ENCODE results near the gene SLC6A12.

SLC6A12 gene

DNA sequence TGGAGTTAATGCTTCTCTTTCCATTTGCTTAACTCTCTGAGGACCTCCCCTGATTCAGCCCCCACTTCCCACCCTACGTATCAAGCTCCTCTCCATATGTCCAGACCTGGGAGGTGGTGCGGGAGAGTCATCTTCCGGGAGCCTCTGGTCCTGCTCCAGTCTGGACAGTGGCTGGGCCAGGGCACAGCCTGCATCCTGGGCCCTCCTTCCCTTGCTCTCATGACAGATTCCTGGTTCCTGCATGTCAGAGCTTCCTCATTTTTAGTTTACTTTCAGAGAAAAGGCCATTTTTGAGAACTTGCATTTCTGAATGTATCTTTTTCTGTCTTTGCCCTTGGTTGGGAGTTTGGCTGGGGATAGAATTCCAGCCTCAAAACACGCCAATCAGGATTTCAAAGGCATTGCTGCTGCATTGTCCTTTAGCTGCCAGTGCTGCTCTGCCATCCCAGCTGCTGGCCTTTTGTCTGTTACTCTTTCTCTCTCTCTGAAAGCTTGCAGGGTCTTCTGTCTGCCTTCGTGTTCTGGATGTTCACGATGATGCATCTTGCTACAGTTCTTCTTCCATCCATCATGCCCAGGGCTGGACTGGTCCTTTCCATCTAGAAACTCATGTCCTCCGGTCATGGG, 54.7 kb downstream of the SLC6A12 start:
- in situ Hi-C loops (cut with HindIII; ENCODE audit: low pct_ligation_motif_present, low pct_unique_long_range_greater_than_20kb, low sequenced_read_pairs): no loop called here
- no peak for DNase-seq

DNA sequence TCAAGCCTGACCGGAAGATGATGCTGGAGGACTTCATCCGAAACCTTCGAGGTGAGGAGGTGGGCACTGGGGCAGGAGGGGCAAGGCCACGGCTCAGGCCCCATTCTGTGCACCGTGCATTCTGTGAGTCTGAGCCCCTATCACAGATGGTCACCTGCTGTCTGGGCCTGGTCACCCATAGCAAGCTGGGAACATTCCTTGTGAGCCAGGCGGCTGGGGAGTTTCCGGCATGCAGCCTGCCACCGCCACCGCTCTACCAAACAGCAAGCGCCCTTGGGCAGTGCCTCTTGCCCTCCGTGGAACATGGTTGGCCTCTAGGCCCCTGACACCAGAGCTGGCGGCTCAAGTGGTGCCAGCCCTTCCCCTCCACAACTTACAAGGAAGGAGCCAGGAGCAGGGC, 56.3 kb downstream of the SLC6A12 start:
- DNase-seq: no peak
- in situ Hi-C loops (cut with HindIII; ENCODE audit: low pct_ligation_motif_present, low pct_unique_long_range_greater_than_20kb, low sequenced_read_pairs): no loop called here

DNA sequence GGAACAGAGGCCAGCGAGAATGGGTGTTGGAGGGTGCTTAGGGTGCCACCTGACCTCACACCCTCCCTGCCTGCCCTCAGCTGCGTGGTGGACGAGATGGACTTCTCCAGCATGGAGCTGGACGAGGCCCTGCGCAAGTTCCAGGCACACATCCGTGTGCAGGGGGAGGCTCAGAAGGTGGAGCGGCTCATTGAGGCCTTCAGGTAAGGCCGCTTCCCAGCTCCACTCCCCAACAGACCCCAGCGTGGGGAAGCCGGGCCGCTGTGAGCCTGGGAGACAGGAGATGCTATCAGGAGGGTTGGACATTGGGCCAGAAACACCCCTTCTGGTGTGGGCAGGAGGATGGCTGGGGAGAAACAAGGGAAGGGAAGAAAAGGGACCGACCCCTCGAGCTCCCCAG, 57.0 kb downstream of the SLC6A12 start:
- DNase-seq: no peak
- in situ Hi-C loops (cut with HindIII; ENCODE audit: low pct_ligation_motif_present, low pct_unique_long_range_greater_than_20kb, low sequenced_read_pairs): no loop called here

- in situ Hi-C loops (cut with HindIII; ENCODE audit: low pct_ligation_motif_present, low pct_unique_long_range_greater_than_20kb, low sequenced_read_pairs): no loop called here
- no peak for DNase-seq
Measured at GRCh38 chr12:155646-156045, 58.3 kb downstream of the SLC6A12 start.

- DNase-seq: no peak
- in situ Hi-C loops (cut with HindIII; ENCODE audit: low pct_ligation_motif_present, low pct_unique_long_range_greater_than_20kb, low sequenced_read_pairs): no loop called here
Measured at GRCh38 chr12:155006-155405, 59.0 kb downstream of the SLC6A12 start.

DNA sequence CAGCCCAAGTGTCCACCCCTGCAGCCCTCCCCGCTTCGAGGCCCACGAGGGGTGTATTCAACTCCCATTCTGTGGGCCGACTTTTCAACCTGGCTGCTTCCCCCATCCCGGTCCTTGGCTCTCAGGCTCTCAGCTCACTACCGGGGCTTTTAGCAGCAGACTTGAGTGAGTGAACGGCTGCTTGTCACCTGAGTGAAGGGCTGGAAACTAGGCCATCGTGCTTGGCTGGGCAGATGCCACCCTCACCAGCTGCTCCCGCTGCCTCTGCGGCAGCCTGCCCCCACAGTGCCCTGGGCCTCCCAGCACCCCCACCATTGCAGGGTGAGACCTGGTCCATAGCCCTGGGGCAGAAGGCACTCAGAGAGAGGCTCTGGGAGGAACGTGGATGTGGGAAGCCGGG, 59.9 kb downstream of the SLC6A12 start:
- no peak for DNase-seq
- in situ Hi-C loops (cut with HindIII; ENCODE audit: low pct_ligation_motif_present, low pct_unique_long_range_greater_than_20kb, low sequenced_read_pairs): no loop called here

DNA sequence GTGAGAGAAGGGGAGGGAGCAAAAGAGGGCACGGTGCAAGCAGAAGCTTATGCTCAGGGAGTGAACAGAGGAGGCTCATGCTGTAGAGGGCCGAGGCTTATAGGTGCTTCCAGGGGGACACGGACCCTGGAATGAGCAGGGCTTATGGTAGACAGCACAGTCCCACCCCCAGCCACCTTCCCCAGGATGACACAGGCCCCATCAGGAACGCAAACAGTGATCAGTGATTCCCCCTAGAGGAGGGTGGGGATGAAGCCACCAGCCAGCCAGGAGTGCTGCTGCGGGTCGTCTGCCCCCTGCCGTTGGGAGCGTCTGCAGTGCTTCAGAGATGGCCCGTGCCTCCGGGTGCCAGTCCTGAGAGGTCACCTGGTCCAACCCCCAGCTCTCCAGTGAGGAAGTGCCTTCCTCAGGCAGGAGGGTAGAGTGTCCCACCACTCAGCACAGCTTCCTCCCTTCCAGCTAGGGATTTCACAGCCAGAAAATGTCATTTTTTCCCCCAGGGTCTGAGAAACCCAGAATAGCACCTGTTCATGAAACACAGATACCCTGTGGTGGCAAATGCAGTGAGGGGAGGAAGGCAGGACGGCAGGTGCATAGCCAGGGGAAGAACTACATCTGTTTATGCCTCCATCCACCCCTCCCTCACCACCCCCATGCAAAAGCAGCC, 60.7 kb downstream of the SLC6A12 start:
- peak; percentile 86 for DNase-seq
- in situ Hi-C loops (cut with HindIII; ENCODE audit: low pct_ligation_motif_present, low pct_unique_long_range_greater_than_20kb, low sequenced_read_pairs): no loop called here

DNA sequence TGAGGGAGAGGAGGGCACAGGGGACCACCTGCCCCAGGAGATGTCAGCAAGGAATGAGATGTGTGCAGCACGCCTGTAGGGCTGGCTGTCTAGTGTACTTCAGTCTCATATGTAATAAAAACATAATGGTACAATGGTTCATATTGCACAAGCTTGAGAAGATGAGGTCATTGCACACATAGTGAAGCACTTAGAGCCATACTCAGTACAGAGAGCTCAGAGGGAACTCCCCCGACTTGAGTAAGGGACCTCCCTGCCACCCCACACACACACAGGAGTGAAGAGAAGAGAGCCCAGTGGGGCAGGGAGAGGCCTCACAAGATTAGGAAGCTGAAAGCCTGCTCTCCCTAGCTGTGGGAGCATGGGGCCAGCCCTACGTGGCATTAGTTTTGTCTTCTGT, 61.5 kb downstream of the SLC6A12 start:
- no peak for DNase-seq
- in situ Hi-C loops (cut with HindIII; ENCODE audit: low pct_ligation_motif_present, low pct_unique_long_range_greater_than_20kb, low sequenced_read_pairs): no loop called here

DNA sequence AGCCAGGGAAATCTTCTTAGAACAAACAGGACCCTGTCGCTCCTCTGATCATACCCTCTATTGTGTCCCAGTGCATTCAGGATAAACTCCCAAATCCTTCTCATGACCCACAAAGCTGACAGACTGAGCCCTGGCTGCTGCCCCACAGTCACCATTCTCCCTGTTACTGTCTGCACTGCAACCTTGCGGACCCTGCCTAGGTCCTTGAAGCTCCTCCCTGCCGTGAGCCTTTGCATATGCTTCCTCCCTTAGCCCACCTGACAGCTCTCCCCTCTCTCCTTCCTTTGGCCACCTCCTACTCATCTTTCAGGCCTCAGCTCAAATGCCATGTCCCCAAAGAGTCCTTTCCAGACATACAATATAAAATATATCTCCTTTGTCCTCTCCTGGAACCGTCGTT, 62.4 kb downstream of the SLC6A12 start:
- in situ Hi-C loops (cut with HindIII; ENCODE audit: low pct_ligation_motif_present, low pct_unique_long_range_greater_than_20kb, low sequenced_read_pairs): no loop called here

DNA sequence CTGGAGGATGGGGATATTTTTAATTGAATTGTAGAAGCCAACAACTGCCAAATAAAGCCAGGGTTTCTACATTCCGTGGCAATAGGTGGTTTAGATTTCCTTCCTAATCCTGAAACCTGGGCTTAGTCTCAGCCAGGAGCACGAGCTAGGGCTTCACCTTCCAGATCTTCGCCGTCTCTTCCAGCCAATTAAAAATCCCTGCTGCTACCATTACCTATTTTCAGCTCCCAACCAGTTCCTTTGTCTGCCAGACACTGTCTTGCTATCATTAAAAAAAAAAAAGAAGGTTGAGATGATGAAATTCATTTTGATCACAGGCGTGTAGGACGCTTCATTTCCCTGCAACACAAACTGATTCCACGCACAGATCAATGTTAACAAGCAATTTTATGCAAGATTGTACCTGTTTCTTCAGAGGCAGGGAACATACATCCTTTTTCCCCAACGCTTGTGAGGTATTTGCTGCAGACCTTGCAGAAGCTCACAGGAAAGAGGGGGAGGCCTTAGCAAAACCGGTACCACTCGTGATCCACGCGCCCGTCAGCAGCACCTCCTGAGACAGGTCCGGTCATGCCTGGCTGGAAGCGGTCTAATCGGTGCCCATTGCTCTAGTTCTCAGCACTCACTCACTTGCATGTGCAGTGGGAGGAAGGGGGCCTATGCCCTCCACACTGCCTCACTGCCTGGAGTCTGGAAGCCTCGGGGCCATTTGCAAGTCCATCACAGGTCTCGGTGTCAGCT, 65.1 kb downstream of the SLC6A12 start:
- in situ Hi-C loops (cut with HindIII; ENCODE audit: low pct_ligation_motif_present, low pct_unique_long_range_greater_than_20kb, low sequenced_read_pairs): no loop called here
- DNase-seq: no peak

More for the DNA sequence above, 62.4 kb downstream of the SLC6A12 start:
- DNase-seq: no peak

GRCh38 chr12:147242-147641, 66.7 kb downstream of the SLC6A12 start:
- in situ Hi-C loops (cut with HindIII; ENCODE audit: low pct_ligation_motif_present, low pct_unique_long_range_greater_than_20kb, low sequenced_read_pairs): no loop called here
- DNase-seq: no peak

DNA sequence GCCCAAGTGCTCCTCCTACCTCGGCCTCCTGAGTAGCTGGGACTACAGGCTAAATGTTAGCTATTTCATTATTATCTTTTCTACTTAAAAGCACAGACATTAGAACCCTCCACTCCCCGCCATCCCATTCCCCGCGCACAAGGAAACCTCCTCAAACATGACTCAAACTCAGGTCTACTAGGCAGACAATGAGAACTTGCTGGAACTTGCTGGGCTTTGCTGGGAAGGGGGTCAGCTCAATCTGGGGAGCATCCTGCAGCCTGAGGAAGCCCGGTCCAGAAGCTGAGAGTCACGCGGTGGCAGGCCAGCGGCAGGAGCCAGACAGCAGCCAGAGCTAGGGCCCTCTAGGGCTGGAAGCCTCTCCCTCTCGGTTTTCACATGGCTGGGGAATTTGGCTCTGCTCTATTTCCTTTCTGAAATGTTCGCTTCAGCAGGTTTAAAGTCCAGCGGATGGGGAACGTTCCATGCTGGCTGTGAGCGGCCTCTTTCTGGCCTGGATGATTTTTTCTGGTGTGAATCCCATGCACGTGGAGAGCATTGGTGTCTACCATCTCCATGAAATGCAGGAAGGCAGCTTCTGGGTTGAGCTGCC, 68.5 kb downstream of the SLC6A12 start:
- in situ Hi-C loops (cut with HindIII; ENCODE audit: low pct_ligation_motif_present, low pct_unique_long_range_greater_than_20kb, low sequenced_read_pairs): no loop called here
- no peak for DNase-seq

DNA sequence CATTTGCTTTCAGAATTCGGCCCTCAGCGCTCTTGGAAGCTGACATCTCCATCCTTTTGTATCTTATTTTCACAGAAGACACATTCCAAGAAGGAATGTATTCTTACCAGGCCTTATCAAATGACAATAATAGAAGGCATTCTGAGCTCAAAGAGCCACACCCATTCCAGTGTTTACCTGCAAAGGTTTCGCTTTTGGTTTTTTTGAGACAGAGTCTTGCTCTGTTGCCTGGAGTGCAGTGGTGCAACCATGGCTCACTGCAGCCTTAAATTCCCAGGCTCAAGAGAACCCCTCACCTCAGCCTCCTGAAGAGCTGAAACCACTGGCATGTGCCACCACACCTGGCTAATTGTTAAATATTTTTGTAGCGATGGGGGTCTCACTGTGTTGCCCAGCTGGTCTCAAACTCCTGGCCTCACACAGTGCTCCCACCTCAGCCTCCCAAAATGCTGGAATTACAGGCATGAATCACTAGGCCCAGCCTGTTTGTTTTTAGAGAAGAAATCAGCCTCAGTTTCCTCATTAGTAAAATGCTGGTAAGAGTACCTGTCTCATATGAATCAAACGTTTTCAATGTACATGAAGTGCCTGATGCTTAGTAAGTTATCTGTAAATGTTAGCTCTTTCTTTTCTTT, 69.2 kb downstream of the SLC6A12 start:
- no peak for DNase-seq
- in situ Hi-C loops (cut with HindIII; ENCODE audit: low pct_ligation_motif_present, low pct_unique_long_range_greater_than_20kb, low sequenced_read_pairs): no loop called here

DNA sequence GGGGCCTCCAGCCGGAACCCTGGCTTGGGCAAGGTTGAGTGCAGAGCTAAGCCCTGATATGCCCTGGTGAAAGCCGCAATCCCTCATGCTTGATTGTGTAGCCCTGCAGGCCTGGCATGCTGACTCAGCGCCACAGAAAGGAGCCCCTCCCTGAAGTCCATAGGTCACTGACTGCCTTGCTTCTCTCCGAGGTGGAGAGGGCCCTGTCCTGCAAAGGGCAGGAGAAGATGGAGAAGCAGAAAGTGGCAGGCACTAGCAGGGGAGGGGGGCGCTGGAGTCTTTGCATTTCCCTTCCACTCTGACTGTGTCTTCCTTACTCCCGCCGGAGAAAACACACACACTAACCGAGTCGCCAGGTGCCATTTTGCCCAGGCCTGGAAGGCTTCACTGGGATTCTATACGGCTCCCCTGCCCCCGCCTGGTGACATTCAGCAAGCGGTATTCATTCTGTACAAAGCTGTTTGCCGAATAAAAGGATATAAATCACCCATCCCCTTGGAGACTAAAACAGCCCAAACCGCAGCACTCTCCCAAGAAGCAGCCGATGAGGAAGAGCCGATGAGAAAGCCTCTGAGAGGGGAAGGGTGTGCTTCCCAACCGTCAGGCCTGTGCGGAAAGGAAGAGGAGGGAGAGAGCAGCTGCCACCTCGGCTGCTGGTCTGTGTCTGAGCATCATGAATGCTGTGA, 69.8 kb downstream of the SLC6A12 start:
- DNase-seq: peak; percentile 42
- in situ Hi-C loops (cut with HindIII; ENCODE audit: low pct_ligation_motif_present, low pct_unique_long_range_greater_than_20kb, low sequenced_read_pairs): no loop called here

- in situ Hi-C loops (cut with HindIII; ENCODE audit: low pct_ligation_motif_present, low pct_unique_long_range_greater_than_20kb, low sequenced_read_pairs): no loop called here
- no peak for DNase-seq
Measured at GRCh38 chr12:140162-140561, 73.8 kb downstream of the SLC6A12 start.

All from ACHN (cell line).